ENCODE data around the gene GFRA1. TPM values are rescaled to one million over a fixed set of nuclear protein-coding genes. Genes with fewer than 3 reads are reported as not detected.

Gene GFRA1
- total RNA-seq, 2 experiments from 2014 or later: not detected

DNA sequence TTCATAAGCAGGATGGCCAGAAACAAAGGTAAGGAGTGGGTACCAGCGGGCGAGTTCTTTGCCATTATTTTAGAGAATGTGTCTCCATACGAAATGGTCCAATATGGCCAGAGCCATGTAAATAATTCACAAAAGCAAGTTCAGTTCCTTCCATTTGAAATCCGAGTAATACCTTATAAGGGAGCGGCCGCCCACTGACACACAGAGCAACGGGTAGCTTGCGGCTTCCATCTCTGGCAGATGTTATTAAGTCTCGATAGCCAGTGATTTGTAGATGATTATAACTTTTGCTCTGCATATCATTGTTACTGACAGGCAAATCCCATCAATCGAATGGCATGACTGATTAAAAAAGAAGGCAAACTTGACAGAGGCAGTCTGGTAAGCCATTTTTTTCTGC lies 63.2 kb downstream of the GFRA1 start:
- H3K36me3 ChIP-seq (ENCODE audit: insufficient read depth, low read length): no peaks in the 10 kb centered on the region
- ChIA-PET CTCF (no interaction called here), POLR2A (no interaction called here)
- no peaks in the 10 kb centered on the region for H3K4me1 ChIP-seq (ENCODE audit: insufficient read depth, low read length)
- H3K36me3 Mint-ChIP-seq (ENCODE audit: low read depth): no peaks in the 10 kb centered on the region
- TF ChIP-seq, protein P1, sequence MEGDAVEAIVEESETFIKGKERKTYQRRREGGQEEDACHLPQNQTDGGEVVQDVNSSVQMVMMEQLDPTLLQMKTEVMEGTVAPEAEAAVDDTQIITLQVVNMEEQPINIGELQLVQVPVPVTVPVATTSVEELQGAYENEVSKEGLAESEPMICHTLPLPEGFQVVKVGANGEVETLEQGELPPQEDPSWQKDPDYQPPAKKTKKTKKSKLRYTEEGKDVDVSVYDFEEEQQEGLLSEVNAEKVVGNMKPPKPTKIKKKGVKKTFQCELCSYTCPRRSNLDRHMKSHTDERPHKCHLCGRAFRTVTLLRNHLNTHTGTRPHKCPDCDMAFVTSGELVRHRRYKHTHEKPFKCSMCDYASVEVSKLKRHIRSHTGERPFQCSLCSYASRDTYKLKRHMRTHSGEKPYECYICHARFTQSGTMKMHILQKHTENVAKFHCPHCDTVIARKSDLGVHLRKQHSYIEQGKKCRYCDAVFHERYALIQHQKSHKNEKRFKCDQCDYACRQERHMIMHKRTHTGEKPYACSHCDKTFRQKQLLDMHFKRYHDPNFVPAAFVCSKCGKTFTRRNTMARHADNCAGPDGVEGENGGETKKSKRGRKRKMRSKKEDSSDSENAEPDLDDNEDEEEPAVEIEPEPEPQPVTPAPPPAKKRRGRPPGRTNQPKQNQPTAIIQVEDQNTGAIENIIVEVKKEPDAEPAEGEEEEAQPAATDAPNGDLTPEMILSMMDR (IDR thresholded peaks at IDR 0.05): no peak
- ATAC-seq (ENCODE audit: poor library complexity) (no peak), DNase-seq (no peak)
- no peak overlapping the region for H3K27ac ChIP-seq (ENCODE audit: low read depth in 1 of 2, low read length in 2 of 2)
- H3K4me1 Mint-ChIP-seq (ENCODE audit: low read depth): no peaks in the 10 kb centered on the region
- no peak overlapping the region for H3K4me3 Mint-ChIP-seq
- H3K4me3 ChIP-seq (ENCODE audit: low read length): no peak overlapping the region
- H3K27me3 ChIP-seq (ENCODE audit: control insufficient read depth in 1 of 2, insufficient read depth in 2 of 2, low read length in 2 of 2): no peaks in the 10 kb centered on the region
- no peaks in the 10 kb centered on the region for H3K9me3 Mint-ChIP-seq
- intact Hi-C loops (cut with DNase I, micrococcal nuclease): no loop called here
- H3K27me3 Mint-ChIP-seq: no peaks in the 10 kb centered on the region
- no peak overlapping the region for H3K27ac Mint-ChIP-seq
- no peaks in the 10 kb centered on the region for H3K9me3 ChIP-seq (ENCODE audit: control insufficient read depth in 1 of 2, insufficient read depth in 1 of 2, low read length in 2 of 2)

DNA sequence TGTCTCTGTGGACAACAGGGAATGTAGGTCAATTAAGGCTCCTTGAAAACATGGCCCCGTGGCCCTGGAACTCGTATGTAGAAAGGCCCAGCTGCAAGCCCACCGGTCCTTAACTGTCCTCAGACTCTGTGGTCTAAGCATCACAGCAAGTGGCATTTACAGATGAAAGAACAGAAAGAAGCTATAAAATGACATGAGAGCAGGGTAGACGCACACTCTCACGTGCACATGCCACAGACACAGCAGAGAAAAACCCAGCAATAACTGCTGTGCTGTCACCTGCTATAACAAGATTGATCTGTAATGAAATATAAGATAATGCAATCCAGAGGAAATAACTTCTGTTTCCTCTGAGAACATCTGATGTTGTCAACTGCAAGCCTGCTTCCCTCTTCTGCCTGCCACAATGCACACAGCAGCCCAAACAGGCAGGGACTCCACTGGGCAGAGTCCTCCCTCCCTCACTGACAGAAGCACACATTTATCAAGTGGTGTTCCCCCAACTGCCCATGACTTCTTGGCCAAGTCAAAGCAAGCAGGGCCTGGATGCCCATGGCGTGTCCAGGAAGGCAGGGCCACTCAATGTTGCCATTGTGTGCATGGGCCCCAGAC lies 63.9 kb downstream of the GFRA1 start:
- DNase-seq: no peak
- Mint-ChIP-seq H3K36me3 (ENCODE audit: low read depth) (no peaks in the 10 kb centered on the region), H3K4me3 (no peak overlapping the region), H3K27ac (no peak overlapping the region), H3K4me1 (ENCODE audit: low read depth) (no peaks in the 10 kb centered on the region), H3K27me3 (no peaks in the 10 kb centered on the region), H3K9me3 (no peaks in the 10 kb centered on the region)
- ChIA-PET CTCF (no interaction called here), POLR2A (no interaction called here)
- Histone ChIP-seq H3K27me3 (ENCODE audit: control insufficient read depth in 1 of 2, insufficient read depth in 2 of 2, low read length in 2 of 2) (no peaks in the 10 kb centered on the region), H3K4me3 (ENCODE audit: low read length) (no peak overlapping the region), H3K4me1 (ENCODE audit: insufficient read depth, low read length) (no peaks in the 10 kb centered on the region), H3K9me3 (ENCODE audit: control insufficient read depth in 1 of 2, insufficient read depth in 1 of 2, low read length in 2 of 2) (no peaks in the 10 kb centered on the region), H3K36me3 (ENCODE audit: insufficient read depth, low read length) (no peaks in the 10 kb centered on the region), H3K27ac (ENCODE audit: low read depth in 1 of 2, low read length in 2 of 2) (no peak overlapping the region)
- no peak for ATAC-seq (ENCODE audit: poor library complexity)
- intact Hi-C loops (cut with DNase I, micrococcal nuclease): no loop called here
- TF ChIP-seq, protein P1 (IDR thresholded peaks at IDR 0.05): no peak

DNA sequence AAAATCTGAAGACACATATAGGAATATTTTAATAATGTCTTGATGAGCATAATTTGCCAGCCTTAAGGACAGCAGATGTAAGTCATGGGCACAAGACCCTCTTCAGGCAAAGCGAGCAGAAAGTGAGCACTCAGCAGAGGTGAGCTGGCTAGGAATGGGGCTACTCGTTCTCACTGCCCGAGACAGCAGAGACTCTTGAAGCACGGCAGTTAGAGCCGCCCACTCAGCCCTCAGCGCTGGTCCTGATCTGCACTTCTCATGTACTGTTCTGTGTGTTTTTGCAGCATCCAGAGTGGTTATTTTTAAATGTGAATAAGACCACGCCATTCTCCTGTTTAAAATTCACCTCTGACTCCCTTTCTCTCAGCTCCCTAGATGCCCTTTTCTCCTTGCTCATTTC lies 65.3 kb downstream of the GFRA1 start:
- no peak overlapping the region for H3K4me3 ChIP-seq (ENCODE audit: low read length)
- H3K9me3 ChIP-seq (ENCODE audit: control insufficient read depth in 1 of 2, insufficient read depth in 1 of 2, low read length in 2 of 2): no peaks in the 10 kb centered on the region
- no peaks in the 10 kb centered on the region for H3K4me1 Mint-ChIP-seq (ENCODE audit: low read depth)
- H3K4me3 Mint-ChIP-seq: no peak overlapping the region
- H3K36me3 ChIP-seq (ENCODE audit: insufficient read depth, low read length): no peaks in the 10 kb centered on the region
- no peaks in the 10 kb centered on the region for H3K27me3 Mint-ChIP-seq
- H3K27ac ChIP-seq (ENCODE audit: low read depth in 1 of 2, low read length in 2 of 2): no peak overlapping the region
- H3K27me3 ChIP-seq (ENCODE audit: control insufficient read depth in 1 of 2, insufficient read depth in 2 of 2, low read length in 2 of 2): no peaks in the 10 kb centered on the region
- TF ChIP-seq, protein P1 (IDR thresholded peaks at IDR 0.05): no peak
- intact Hi-C loops (cut with DNase I, micrococcal nuclease): no loop called here
- no peaks in the 10 kb centered on the region for H3K4me1 ChIP-seq (ENCODE audit: insufficient read depth, low read length)
- H3K36me3 Mint-ChIP-seq (ENCODE audit: low read depth): no peaks in the 10 kb centered on the region
- H3K27ac Mint-ChIP-seq: no peak overlapping the region
- ChIA-PET CTCF (no interaction called here), POLR2A (no interaction called here)
- ATAC-seq (ENCODE audit: poor library complexity): no peak
- no peaks in the 10 kb centered on the region for H3K9me3 Mint-ChIP-seq
- no peak for DNase-seq
